ENCODE results near the gene IQCE.

IQCE gene

DNA sequence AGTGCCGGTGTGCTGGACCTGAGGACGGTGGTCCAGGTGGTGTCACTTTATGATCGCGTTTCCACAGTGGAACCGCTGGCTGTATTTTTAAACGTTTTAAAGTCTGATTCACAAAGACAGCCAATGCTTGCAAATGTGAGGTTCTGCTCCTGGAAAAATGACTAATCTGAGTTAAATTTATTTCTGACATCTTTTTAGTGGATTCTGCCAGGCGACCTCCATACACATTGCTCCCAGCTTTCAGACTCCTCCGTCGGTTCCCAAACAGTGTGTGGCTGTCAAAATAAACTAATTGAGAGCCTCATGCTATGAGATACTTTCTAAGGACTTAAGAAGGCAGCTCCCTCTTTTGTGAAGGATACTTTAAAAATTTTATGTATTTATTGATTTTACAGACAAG is 60.3 kb downstream of the IQCE start:
- WGBS, 2 experiments = 92 to 94% methylated on average over 9 of the region's 9 CpGs
- no peak overlapping the region for H3K4me3 ChIP-seq (ENCODE audit: insufficient read depth, low read depth, low read length)
- H3K9me3 ChIP-seq (ENCODE audit: control insufficient read depth, low read length) = no peaks in the 10 kb centered on the region
- peaks cover 52% of the 10 kb centered on the region for H3K4me1 ChIP-seq (ENCODE audit: control insufficient read depth, insufficient read depth, low read length)
- H3K27me3 ChIP-seq (ENCODE audit: control insufficient read depth, insufficient read depth, low read length, poor library complexity, severe bottlenecking) = no peaks in the 10 kb centered on the region
- no peak overlapping the region for H3K27ac ChIP-seq (ENCODE audit: insufficient read depth, low read depth, low read length, poor library complexity, severe bottlenecking)
- H3K36me3 ChIP-seq (ENCODE audit: control insufficient read depth, insufficient read depth, low read length) = no peaks in the 10 kb centered on the region

DNA sequence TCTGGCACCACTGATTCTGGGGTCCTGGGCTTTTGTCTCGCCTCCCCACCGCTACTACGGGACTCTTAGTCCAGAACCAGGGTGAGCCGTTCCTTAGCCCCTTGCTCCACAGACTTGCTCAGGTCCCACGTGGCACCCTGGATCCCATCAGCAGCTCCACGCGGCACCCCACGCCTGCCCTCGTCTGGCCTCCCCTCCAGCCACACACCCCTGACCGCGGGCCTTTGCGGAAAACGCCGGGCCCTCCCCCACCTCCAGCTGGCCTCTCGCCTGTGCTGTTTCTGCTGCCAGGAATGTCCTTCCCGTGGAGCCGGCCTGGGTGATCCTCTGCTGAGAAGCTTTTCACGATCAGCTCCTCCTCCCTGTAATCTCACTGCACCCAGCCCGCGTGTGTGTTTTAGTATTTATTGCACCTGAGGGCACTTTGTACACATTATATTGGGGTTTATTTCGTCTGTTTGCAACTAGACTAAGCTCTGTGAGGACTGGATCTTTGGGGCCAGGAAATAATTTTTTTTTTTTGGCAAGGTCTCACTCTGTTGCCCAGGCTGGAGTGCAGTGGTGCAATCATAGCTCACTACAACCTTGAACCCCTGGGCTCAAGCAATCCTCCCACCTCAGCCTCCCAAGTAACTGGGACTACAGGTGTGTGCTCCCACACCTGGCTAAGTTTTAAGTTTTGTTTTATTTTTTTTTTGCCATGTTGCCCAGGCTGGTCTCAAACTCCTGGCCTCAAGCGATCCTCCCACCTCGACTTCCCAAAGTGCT is 62.5 kb downstream of the IQCE start:
- H3K27ac ChIP-seq (ENCODE audit: insufficient read depth, low read depth, low read length, poor library complexity, severe bottlenecking) = no peak overlapping the region
- H3K4me3 ChIP-seq (ENCODE audit: insufficient read depth, low read depth, low read length) = no peak overlapping the region
- no peaks in the 10 kb centered on the region for H3K9me3 ChIP-seq (ENCODE audit: control insufficient read depth, low read length)
- H3K4me1 ChIP-seq (ENCODE audit: control insufficient read depth, insufficient read depth, low read length) = peaks cover 52% of the 10 kb centered on the region
- H3K36me3 ChIP-seq (ENCODE audit: control insufficient read depth, insufficient read depth, low read length) = no peaks in the 10 kb centered on the region
- no peaks in the 10 kb centered on the region for H3K27me3 ChIP-seq (ENCODE audit: control insufficient read depth, insufficient read depth, low read length, poor library complexity, severe bottlenecking)
- WGBS, 2 experiments = 41 to 44% methylated on average over 23 of the region's 23 CpGs

DNA sequence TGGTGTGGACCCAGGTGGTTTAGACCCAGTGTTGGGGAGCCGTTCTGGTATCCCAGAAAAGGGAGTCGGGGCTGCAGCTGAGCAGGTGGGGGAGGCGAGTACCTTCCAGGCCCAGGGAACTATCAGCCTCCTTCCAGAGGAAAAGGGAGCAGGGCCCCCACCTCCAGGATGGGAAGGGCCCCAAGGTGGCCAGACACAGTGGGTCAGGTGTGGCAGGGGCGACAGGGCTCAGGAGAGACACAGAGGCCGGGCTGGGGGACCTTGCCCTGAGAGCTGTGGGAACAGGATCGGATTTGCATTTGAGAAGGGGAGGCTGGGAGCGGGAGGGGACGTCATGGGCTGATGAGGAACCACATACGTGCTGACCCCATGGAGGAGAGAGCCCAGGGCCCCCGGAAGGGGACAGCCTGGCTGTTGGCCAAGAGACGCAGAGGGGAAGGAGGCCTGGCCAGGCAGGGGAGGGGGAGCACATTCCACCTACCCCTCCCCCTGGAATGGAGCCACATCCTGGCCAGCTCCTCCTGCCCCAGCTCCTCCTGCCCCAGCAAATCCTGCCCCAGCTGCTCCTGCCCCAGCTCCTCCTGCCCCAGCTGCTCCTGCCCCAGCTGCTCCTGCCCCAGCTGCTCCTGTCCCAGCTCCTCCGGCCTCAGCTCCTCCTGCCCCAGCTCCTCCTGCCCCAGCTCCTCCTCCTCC is 63.3 kb downstream of the IQCE start:
- Histone ChIP-seq H3K9me3 (ENCODE audit: control insufficient read depth, low read length) (no peaks in the 10 kb centered on the region), H3K27ac (ENCODE audit: insufficient read depth, low read depth, low read length, poor library complexity, severe bottlenecking) (peak overlapping the region; percentile 6), H3K27me3 (ENCODE audit: control insufficient read depth, insufficient read depth, low read length, poor library complexity, severe bottlenecking) (no peaks in the 10 kb centered on the region), H3K4me3 (ENCODE audit: insufficient read depth, low read depth, low read length) (no peak overlapping the region), H3K36me3 (ENCODE audit: control insufficient read depth, insufficient read depth, low read length) (no peaks in the 10 kb centered on the region), H3K4me1 (ENCODE audit: control insufficient read depth, insufficient read depth, low read length) (peaks cover 45% of the 10 kb centered on the region)
- WGBS, 2 experiments = 41 to 42% methylated on average over 12 of the region's 12 CpGs

DNA sequence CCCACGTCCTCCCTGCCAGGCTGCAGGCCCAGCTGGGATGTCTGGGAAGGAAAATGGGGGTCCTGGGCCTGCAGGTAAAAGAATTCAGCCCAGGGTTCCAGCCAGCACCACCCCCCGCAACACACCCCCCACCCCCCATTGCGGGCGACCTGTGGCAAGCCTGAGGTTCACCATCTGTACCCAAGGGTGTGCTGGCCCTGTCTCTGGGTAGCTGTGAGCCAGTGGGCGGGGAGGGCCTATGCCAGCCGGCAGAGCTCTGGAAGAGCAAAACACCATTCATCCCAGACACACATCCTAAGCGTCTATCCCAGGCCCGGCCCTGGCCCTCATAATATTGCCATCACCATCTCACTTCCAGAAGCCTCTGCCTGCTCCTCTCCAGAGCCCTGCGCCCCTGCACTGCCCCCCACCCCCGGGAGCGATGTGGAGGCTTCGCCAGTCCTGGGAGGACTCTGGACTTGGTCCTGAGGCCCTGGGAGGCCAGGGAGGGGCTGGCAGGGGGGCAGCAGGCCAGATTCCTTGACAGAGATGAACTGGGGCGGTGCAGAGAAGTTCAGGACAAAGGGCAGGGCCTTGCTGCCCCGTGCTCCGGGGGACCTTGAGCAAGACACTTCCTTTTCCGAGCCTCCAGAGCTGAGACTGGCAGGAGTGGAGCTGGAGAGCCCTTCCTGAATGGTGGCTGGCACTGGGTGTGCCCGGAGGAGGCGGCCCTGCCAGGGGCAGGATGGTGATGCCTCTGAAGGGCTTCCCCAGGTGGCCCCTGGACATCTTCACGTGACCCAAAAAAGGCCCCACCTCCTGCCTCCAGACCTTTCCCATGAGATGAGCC is 64.3 kb downstream of the IQCE start:
- Histone ChIP-seq H3K27me3 (ENCODE audit: control insufficient read depth, insufficient read depth, low read length, poor library complexity, severe bottlenecking) (no peaks in the 10 kb centered on the region), H3K4me1 (ENCODE audit: control insufficient read depth, insufficient read depth, low read length) (peaks cover 35% of the 10 kb centered on the region), H3K36me3 (ENCODE audit: control insufficient read depth, insufficient read depth, low read length) (no peaks in the 10 kb centered on the region), H3K4me3 (ENCODE audit: insufficient read depth, low read depth, low read length) (no peak overlapping the region), H3K9me3 (ENCODE audit: control insufficient read depth, low read length) (no peaks in the 10 kb centered on the region), H3K27ac (ENCODE audit: insufficient read depth, low read depth, low read length, poor library complexity, severe bottlenecking) (no peak overlapping the region)
- WGBS, 2 experiments = 86% methylated on average over 17 to 19 of the region's 19 CpGs

DNA sequence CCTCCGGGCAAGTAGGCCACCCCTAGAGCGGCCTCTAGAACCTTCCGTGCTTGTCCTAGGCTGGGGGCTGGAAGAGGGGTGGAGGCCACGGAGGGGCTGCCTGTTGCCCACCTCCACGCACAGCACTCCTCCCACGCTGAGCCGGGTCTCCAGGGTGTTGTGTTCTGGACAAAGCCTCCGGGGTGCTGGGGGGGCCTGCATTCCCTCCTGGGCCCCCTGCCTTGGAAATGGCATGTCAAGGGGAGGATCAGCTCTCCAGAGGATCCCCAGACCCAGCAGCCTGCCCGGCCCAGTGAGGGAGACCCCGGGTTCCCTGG is 64.9 kb downstream of the IQCE start:
- 89 to 91% methylated on average over 10 of the region's 10 CpGs for WGBS, 2 experiments
- no peak overlapping the region for H3K27ac ChIP-seq (ENCODE audit: insufficient read depth, low read depth, low read length, poor library complexity, severe bottlenecking)

DNA sequence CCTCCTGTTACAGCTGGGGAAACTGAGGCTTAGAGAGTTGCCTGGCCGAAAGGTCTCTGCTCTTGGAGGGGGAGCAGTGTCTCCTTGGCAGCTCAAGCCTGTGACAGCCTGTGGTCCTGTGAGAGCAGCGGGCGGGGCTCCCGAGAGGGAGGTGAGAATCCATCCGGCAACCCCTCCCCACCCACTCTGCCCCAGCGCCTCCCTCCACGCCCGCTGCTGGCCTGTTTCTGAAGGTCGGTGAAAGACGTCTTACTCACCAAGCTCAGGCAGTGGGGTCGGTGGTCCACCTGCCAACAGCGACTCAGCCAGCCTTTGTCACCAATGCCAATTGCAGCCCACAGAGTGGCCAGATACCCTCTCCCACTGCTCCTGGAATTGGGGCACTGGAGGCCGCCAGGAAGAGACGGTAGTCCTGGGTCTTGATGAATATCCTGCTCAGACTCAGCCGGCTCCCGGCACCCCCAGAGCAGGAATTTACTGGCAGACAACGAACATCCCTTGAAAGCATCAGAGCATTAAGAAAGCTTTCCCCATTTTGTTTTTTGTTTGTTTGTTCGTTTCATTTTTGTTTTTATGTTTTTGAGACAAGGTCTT is 65.6 kb downstream of the IQCE start:
- Histone ChIP-seq H3K4me1 (ENCODE audit: control insufficient read depth, insufficient read depth, low read length) (peaks cover 29% of the 10 kb centered on the region), H3K4me3 (ENCODE audit: insufficient read depth, low read depth, low read length) (no peak overlapping the region), H3K27ac (ENCODE audit: insufficient read depth, low read depth, low read length, poor library complexity, severe bottlenecking) (no peak overlapping the region), H3K9me3 (ENCODE audit: control insufficient read depth, low read length) (no peaks in the 10 kb centered on the region), H3K36me3 (ENCODE audit: control insufficient read depth, insufficient read depth, low read length) (no peaks in the 10 kb centered on the region), H3K27me3 (ENCODE audit: control insufficient read depth, insufficient read depth, low read length, poor library complexity, severe bottlenecking) (no peaks in the 10 kb centered on the region)
- WGBS, 2 experiments = 87 to 88% methylated on average over 18 of the region's 18 CpGs

More for the DNA sequence above, 64.9 kb downstream of the IQCE start:
- no peaks in the 10 kb centered on the region for H3K36me3 ChIP-seq (ENCODE audit: control insufficient read depth, insufficient read depth, low read length)
- H3K4me3 ChIP-seq (ENCODE audit: insufficient read depth, low read depth, low read length) = no peak overlapping the region
- H3K4me1 ChIP-seq (ENCODE audit: control insufficient read depth, insufficient read depth, low read length) = peaks cover 29% of the 10 kb centered on the region
- no peaks in the 10 kb centered on the region for H3K9me3 ChIP-seq (ENCODE audit: control insufficient read depth, low read length)
- H3K27me3 ChIP-seq (ENCODE audit: control insufficient read depth, insufficient read depth, low read length, poor library complexity, severe bottlenecking) = no peaks in the 10 kb centered on the region

DNA sequence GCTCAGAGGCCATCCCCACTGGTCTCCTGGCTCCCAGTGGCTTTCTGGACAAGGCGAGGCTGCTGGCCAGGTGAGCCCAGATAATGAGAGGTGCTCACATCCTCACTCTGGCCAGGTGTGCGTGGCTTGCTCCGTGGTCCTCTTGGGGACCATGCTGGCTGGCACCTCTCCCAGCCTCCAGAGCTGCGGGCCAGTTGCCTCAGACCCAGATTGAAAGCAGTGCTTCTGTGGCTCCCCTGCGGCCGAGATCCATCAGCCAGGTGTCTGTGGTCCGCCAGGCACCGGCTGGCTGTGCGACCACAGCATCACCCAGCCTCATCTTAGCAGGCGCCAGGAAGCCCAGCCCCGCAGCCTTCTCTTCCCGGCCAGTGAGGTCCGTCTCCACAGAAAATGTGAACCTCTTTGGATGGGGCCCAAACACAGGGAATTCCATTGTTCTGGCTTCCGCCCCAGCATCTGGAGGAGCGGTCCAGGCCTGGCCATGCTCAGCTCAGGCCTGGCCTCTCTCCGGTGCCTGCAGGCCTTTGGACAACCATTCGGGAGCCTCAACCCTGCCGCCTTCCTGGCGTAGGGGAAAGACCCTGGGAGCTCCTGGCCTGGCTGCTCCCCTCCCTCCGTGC is 67.8 kb downstream of the IQCE start:
- H3K27me3 ChIP-seq (ENCODE audit: control insufficient read depth, insufficient read depth, low read length, poor library complexity, severe bottlenecking) = no peaks in the 10 kb centered on the region
- no peaks in the 10 kb centered on the region for H3K36me3 ChIP-seq (ENCODE audit: control insufficient read depth, insufficient read depth, low read length)
- H3K4me3 ChIP-seq (ENCODE audit: insufficient read depth, low read depth, low read length) = no peak overlapping the region
- peaks cover 20% of the 10 kb centered on the region for H3K4me1 ChIP-seq (ENCODE audit: control insufficient read depth, insufficient read depth, low read length)
- 90 to 91% methylated on average over 20 of the region's 20 CpGs for WGBS, 2 experiments
- H3K9me3 ChIP-seq (ENCODE audit: control insufficient read depth, low read length) = no peaks in the 10 kb centered on the region
- no peak overlapping the region for H3K27ac ChIP-seq (ENCODE audit: insufficient read depth, low read depth, low read length, poor library complexity, severe bottlenecking)

DNA sequence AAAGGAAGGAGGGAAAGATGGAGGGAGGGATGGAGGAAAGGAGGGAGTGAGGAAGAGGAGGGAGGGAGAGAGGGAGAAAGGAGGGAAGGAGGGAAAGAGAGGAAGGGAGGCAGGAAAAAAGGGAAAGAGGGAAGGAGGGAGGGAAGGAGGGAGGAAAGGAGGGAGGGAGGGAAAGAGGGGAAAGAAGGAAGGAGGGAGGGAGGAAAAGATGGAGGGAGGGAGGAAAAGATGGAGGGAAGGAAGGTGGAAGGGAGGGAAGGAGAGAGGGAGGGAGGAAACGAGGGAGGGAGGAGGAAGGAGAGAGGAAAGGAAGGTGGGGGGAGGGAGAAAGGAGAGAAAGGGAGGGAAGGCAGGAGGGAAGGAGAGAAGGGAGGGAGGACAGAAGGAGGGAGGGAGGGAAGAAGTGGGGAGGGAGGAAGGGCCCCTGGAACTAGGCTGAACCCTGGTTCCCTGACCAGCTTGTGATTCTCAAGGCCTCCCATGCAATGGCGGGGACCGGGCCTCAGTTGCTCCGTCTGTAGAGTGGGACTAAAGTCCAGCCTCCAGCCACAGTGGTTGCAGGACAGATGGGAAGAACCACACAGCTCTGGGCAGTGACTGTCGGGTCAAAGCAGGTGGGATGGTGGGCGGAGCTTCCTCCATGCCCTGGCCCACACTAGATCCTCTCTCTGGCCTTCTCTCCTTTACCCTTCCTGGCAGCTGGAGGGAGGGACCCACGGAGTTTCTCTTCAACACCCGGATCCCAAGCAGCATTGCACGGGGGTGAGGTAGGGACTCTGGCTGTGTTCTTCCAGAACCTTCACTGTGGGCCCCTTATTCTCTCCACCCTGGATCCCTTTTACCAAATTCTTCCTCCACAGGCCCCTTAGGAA is 68.7 kb downstream of the IQCE start:
- Histone ChIP-seq H3K4me1 (ENCODE audit: control insufficient read depth, insufficient read depth, low read length) (peaks cover 13% of the 10 kb centered on the region), H3K27ac (ENCODE audit: insufficient read depth, low read depth, low read length, poor library complexity, severe bottlenecking) (no peak overlapping the region), H3K27me3 (ENCODE audit: control insufficient read depth, insufficient read depth, low read length, poor library complexity, severe bottlenecking) (no peaks in the 10 kb centered on the region), H3K4me3 (ENCODE audit: insufficient read depth, low read depth, low read length) (no peak overlapping the region), H3K36me3 (ENCODE audit: control insufficient read depth, insufficient read depth, low read length) (no peaks in the 10 kb centered on the region), H3K9me3 (ENCODE audit: control insufficient read depth, low read length) (no peaks in the 10 kb centered on the region)
- WGBS, 2 experiments = 76 to 81% methylated on average over 9 of the region's 9 CpGs

DNA sequence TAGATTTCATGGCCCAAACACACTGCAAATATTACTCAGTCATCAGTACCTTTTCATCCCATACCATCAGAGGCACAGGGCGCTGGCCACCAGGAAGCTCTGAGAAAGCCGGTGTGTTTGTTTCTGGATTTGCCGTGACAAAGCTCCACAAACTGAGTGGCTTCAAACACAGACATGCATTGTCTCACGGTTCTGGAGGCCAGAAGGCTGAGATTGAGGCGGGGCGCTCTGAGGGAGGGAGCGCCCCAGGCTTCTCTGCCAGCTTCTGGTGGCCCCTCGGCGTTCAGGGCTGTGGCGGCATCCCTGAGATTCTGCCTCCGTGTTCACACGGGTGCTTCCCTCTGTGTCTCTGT is 69.3 kb downstream of the IQCE start:
- H3K36me3 ChIP-seq (ENCODE audit: control insufficient read depth, insufficient read depth, low read length) = no peaks in the 10 kb centered on the region
- H3K27me3 ChIP-seq (ENCODE audit: control insufficient read depth, insufficient read depth, low read length, poor library complexity, severe bottlenecking) = no peaks in the 10 kb centered on the region
- H3K4me1 ChIP-seq (ENCODE audit: control insufficient read depth, insufficient read depth, low read length) = peaks cover 7% of the 10 kb centered on the region
- H3K27ac ChIP-seq (ENCODE audit: insufficient read depth, low read depth, low read length, poor library complexity, severe bottlenecking) = no peak overlapping the region
- 89 to 91% methylated on average over 12 of the region's 12 CpGs for WGBS, 2 experiments
- H3K4me3 ChIP-seq (ENCODE audit: insufficient read depth, low read depth, low read length) = no peak overlapping the region
- no peaks in the 10 kb centered on the region for H3K9me3 ChIP-seq (ENCODE audit: control insufficient read depth, low read length)

Measured in ectodermal cell (in vitro differentiated cells).